Brain microvascular endothelial cell (primary cell): ENCODE data around the gene THBD.
A peak's percentile ranks its signal among the peaks of the same experiment; 100 is the strongest.

Experiments used
- DNase-seq: peaks from one replicate; pipeline ENCODE4 v3.0.0-alpha.2; 2020
- H3K27ac ChIP-seq: fragments of 250-450 bp; sonication (Bioruptor Pico); 2 replicates; pipeline ENCODE4 v1.5.1; 2020; ENCODE audit warnings: mild to moderate bottlenecking, moderate library complexity
- H3K27me3 ChIP-seq: fragments of 250-450 bp; sonication (Bioruptor Pico); replicated peaks from 2 replicates; pipeline ENCODE4 v1.5.1; 2020; ENCODE audit warnings: mild to moderate bottlenecking
- H3K36me3 ChIP-seq: fragments of 250-450 bp; sonication (Bioruptor Pico); replicated peaks from 2 replicates; pipeline ENCODE4 v1.5.1; 2020; ENCODE audit warnings: mild to moderate bottlenecking
- H3K4me3 ChIP-seq: 2 replicates; pipeline ENCODE4 v1.5.1; 2011; ENCODE audit warnings: low read depth, mild to moderate bottlenecking, control low read depth, low read length, moderate library complexity
- CTCF ChIP-seq: IDR thresholded peaks from 2 replicates; pipeline ENCODE4 v1.5.1; 2011; ENCODE audit warnings: low read depth, mild to moderate bottlenecking, moderate library complexity, low read length, control low read depth, inconsistent platforms; ENCODE audit errors: missing control alignments
- in situ Hi-C: cut with HindIII; loops from 2 replicates; pipeline ENCODE4 v1.10.0; 2017; ENCODE audit warnings: low sequenced_read_pairs, low pct_ligation_motif_present

Gene THBD

GRCh38 chr20:23060629-23061028 lies 11.2 kb upstream of the THBD start:
- no peak for DNase-seq

GRCh38 chr20:23059846-23060245 lies 10.4 kb upstream of the THBD start:
- in situ Hi-C loops: no loop called here

More at GRCh38 chr20:23060629-23061028, 11.2 kb upstream of the THBD start:
- no peak for TF ChIP-seq CTCF
- H3K4me3 ChIP-seq: no peak overlapping the region
- H3K27me3 ChIP-seq: no peaks in the 10 kb centered on the region
- in situ Hi-C loops: no loop called here
- H3K27ac ChIP-seq: no peak overlapping the region
- H3K36me3 ChIP-seq: no peaks in the 10 kb centered on the region

GRCh38 chr20:23059001-23059400 lies 9.5 kb upstream of the THBD start:
- Histone ChIP-seq H3K36me3 (no peaks in the 10 kb centered on the region), H3K27ac (no peak overlapping the region), H3K27me3 (no peaks in the 10 kb centered on the region), H3K4me3 (no peak overlapping the region)
- no peak for DNase-seq
- TF ChIP-seq CTCF: no peak
- in situ Hi-C loops: no loop called here

More at GRCh38 chr20:23059846-23060245, 10.4 kb upstream of the THBD start:
- Histone ChIP-seq H3K27ac (no peak overlapping the region), H3K4me3 (no peak overlapping the region), H3K27me3 (no peaks in the 10 kb centered on the region), H3K36me3 (no peaks in the 10 kb centered on the region)
- no peak for DNase-seq
- no peak for TF ChIP-seq CTCF

GRCh38 chr20:23058240-23058639 lies 8.8 kb upstream of the THBD start:
- Histone ChIP-seq H3K36me3 (no peaks in the 10 kb centered on the region), H3K27me3 (no peaks in the 10 kb centered on the region), H3K27ac (no peak overlapping the region), H3K4me3 (no peak overlapping the region)
- peak; percentile 50 for TF ChIP-seq CTCF
- DNase-seq: no peak
- in situ Hi-C loops: no loop called here

GRCh38 chr20:23052904-23053303 lies 3.4 kb upstream of the THBD start:
- Histone ChIP-seq H3K4me3 (no peak overlapping the region), H3K27me3 (no peaks in the 10 kb centered on the region), H3K27ac (no peak overlapping the region), H3K36me3 (no peaks in the 10 kb centered on the region)
- in situ Hi-C loops: no loop called here
- TF ChIP-seq CTCF: no peak
- DNase-seq: no peak

GRCh38 chr20:23050847-23051627 lies 1.6 kb upstream of the THBD start:
- no peaks in the 10 kb centered on the region for H3K27me3 ChIP-seq
- TF ChIP-seq CTCF: peak; percentile 92
- peak overlapping the region; percentile 65 for H3K4me3 ChIP-seq
- H3K36me3 ChIP-seq: no peaks in the 10 kb centered on the region
- DNase-seq: peak; percentile 89
- H3K27ac ChIP-seq: peak overlapping the region; percentile 57
- in situ Hi-C loops: no loop called here
